AG09319 (cell line): Measurements from ENCODE around the gene TBC1D7.

Source experiments
- DNase-seq: peaks from one replicate; pipeline ENCODE4 v3.0.0-alpha.2; 2010; ENCODE audit warnings: low read depth; ENCODE audit errors: extremely low read depth
- TF ChIP-seq, protein P1 (sequence below): IDR thresholded peaks from 2 replicates; pipeline ENCODE4 v1.5.1; 2011; ENCODE audit warnings: low read depth, mild to moderate bottlenecking, inconsistent platforms, low read length, moderate library complexity

The TBC1D7 gene

GRCh38 chr6:13355999-13356785, 27.9 kb upstream of the TBC1D7 start:
- DNase-seq, result no peak
- TF ChIP-seq, protein P1, sequence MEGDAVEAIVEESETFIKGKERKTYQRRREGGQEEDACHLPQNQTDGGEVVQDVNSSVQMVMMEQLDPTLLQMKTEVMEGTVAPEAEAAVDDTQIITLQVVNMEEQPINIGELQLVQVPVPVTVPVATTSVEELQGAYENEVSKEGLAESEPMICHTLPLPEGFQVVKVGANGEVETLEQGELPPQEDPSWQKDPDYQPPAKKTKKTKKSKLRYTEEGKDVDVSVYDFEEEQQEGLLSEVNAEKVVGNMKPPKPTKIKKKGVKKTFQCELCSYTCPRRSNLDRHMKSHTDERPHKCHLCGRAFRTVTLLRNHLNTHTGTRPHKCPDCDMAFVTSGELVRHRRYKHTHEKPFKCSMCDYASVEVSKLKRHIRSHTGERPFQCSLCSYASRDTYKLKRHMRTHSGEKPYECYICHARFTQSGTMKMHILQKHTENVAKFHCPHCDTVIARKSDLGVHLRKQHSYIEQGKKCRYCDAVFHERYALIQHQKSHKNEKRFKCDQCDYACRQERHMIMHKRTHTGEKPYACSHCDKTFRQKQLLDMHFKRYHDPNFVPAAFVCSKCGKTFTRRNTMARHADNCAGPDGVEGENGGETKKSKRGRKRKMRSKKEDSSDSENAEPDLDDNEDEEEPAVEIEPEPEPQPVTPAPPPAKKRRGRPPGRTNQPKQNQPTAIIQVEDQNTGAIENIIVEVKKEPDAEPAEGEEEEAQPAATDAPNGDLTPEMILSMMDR, result no peak

DNA sequence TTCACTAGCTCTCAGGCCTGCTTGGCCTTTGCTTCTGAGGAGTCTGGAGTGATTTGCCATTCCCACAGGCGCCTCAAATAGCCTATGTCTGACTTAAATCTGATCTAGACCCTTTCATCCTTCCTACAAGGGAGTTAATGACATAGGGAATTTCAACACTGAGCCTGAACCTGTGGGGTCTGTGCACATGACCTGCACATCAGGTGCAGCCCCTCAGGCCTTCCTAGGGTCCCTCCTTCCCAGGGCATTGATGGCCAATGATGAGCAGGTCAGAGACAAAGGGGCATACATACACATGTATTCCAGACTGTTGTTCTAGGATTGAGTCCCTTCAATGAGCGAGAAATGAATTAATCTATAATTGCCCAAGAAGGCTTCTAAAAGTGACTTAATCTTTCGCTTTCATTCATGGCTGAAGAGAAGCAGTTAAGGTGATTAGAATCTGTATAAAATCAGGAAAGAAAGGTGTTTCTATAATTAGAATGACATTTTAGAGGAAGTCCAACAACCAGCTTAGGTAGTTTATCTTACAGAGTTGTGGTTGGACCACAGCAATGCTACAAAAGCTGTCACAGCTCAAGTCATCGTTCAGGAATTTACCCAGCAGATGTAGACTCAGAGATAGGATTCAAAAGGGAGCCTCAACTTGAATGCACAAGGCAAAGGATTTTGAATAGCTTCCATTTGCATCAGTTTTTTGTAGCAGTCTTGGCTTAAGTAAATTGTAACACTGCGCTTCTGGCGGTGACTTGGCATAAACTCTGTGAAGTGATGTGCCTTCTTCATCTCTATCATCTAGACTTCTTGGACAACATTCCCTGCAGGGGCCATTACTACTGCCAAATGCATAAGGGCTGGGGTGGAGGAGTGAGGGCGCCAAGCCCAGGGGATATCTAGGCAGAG, 27.0 kb upstream of the TBC1D7 start:
- peak; percentile 81 for DNase-seq
- TF ChIP-seq, protein P1, result no peak

- TF ChIP-seq, protein P1, result no peak
- no peak for DNase-seq
Observed at GRCh38 chr6:13354331-13355042, 26.1 kb upstream of the TBC1D7 start.

GRCh38 chr6:13352165-13352564, 23.8 kb upstream of the TBC1D7 start:
- TF ChIP-seq, protein P1, result no peak
- no peak for DNase-seq

DNA sequence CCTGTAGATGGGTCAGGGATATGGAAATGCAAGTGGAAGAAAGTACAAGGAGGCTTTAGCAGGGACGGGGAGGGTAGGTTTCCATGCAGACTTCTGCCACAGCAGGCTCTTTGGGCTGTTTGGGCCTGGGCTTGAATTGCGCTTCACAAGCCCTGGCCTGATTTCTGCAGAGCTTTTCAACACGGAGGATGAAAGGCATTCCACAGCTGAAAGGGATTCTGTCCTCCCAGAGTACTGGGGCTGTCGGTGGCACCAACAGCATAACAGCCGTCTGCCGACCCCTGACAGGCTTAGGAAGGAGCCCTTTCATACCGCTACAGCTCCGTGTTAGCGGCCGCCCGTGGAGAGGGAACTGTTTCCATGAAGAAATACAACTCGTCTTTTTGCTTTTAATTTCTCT, 22.9 kb upstream of the TBC1D7 start:
- DNase-seq, result no peak
- TF ChIP-seq, protein P1, result no peak

- DNase-seq, result no peak
- TF ChIP-seq, protein P1, result no peak
Observed at GRCh38 chr6:13349811-13350506, 21.6 kb upstream of the TBC1D7 start.
